Spleen (tissue), 11 donors: ENCODE results near the gene REXO4. TPM values are rescaled to one million over a fixed set of nuclear protein-coding genes. Genes with fewer than 3 reads are reported as not detected.

Experiments used
- DNase-seq: peaks from one replicate; pipeline ENCODE4 v3.0.0-alpha.2; 2020
- H3K27ac ChIP-seq, 8 donors: fragments of 200-600 bp; sonication (generic) in 7 of 8; 1 replicate in 4 of 8; 2 replicates in 4 of 8; pipeline versions ENCODE4 v1.5.0 to v1.8.0; 2016 to 2021; ENCODE audit warnings: inconsistent platforms in 4 of 8, mild to moderate bottlenecking in 4 of 8, moderate library complexity in 1 of 8
- H3K27me3 ChIP-seq, 7 donors: fragments of 200-600 bp; sonication (generic) in 6 of 7; replicated peaks in 1 of 7; 1 replicate in 4 of 7; 2 replicates in 3 of 7; pipeline versions ENCODE4 v1.5.0 to v1.8.0; 2016 to 2021; ENCODE audit warnings: inconsistent platforms in 3 of 7, mild to moderate bottlenecking in 1 of 7
- H3K36me3 ChIP-seq, 6 donors: fragments of 200-600 bp; sonication (generic) in 5 of 6; 1 replicate in 4 of 6; 2 replicates in 2 of 6; pipeline versions ENCODE4 v1.5.0 to v1.8.0; 2016 to 2021; ENCODE audit warnings: inconsistent platforms in 2 of 6
- H3K4me1 ChIP-seq, 6 donors: fragments of 200-600 bp; sonication (generic) in 5 of 6; 1 replicate in 3 of 6; 2 replicates in 3 of 6; pipeline versions ENCODE4 v1.5.0 to v1.8.0; 2016 to 2021; ENCODE audit warnings: inconsistent platforms in 3 of 6
- H3K4me3 ChIP-seq, 8 donors: fragments of 200-600 bp; sonication (generic) in 7 of 8; 1 replicate in 4 of 8; 2 replicates in 4 of 8; pipeline versions ENCODE4 v1.5.0 to v1.8.0; 2016 to 2021; ENCODE audit warnings: inconsistent platforms in 4 of 8, mild to moderate bottlenecking in 4 of 8, moderate library complexity in 2 of 8
- H3K9me3 ChIP-seq, 8 donors: fragments of 200-600 bp; sonication (generic) in 7 of 8; 1 replicate in 4 of 8; 2 replicates in 4 of 8; pipeline versions ENCODE4 v1.5.0 to v1.8.0; 2016 to 2021; ENCODE audit warnings: inconsistent platforms in 4 of 8
- CTCF ChIP-seq, 11 experiments: fragments of 200-600 bp in 7 of 11; fragments of 450-650 bp in 4 of 11; sonication (generic) in 4 of 11; IDR thresholded peaks in 8 of 11; conservative IDR thresholded peaks in 3 of 11; 1 replicate in 7 of 11; 2 replicates in 4 of 11; pipeline versions ENCODE4 v1.4.0 to v1.8.0; 2016 to 2021; ENCODE audit warnings: antibody characterized with exemption in 11 of 11, inconsistent platforms in 4 of 11, mild to moderate bottlenecking in 1 of 11
- POLR2A ChIP-seq, 3 donors: fragments of 450-650 bp; IDR thresholded peaks; one replicate each; pipeline ENCODE4 v1.5.1; 2017; ENCODE audit warnings: antibody characterized with exemption in 3 of 3, mild to moderate bottlenecking in 1 of 3
- POLR2AphosphoS5 ChIP-seq, 3 donors: sonication (generic); formaldehyde crosslinking; IDR thresholded peaks; one replicate each; pipeline ENCODE4 v1.5.1; 2017; ENCODE audit warnings: antibody characterized with exemption in 3 of 3
- WGBS, 5 donors: extraction: QIAGEN DNeasy Blood & Tissue Kit in 3 of 5; methylation state at CpG; one replicate each; pipeline versions ENCODE4 v1.1.5 to v1.1.7; 2013 to 2018; 5-methylcytosine and 5-hydroxymethylcytosine counted together
- intact Hi-C: fragments of 100-400 bp; cut with DNase I; formaldehyde crosslinking; loops from one replicate; pipeline ENCODE4 v1.15.0; 2023; ENCODE audit warnings: low total_unique reads
- polyA plus RNA-seq, 3 donors: library from polyadenylated mRNA; stranded (reverse); fragments of 200-250 nt; gene quantifications; one replicate each; pipeline ENCODE4 v1.2.1, GENCODE V29; 2013
- total RNA-seq, 7 donors: library from RNA; depleted of rRNA in 3 of 7; stranded (reverse); fragments of >200 nt in 3 of 7; fragmentation: NEBNext Ultra II Directional in 4 of 7; extraction: Animal tissue kit (Norgen Biotek cat#: 25700) in 4 of 7; gene quantifications; one replicate each; pipeline versions ENCODE4 v1.1.0 to v1.2.1, GENCODE V29; 2016 to 2021
- donor health status: healthy with polysubstance abuse.
- donor health status: DM: no; HTN: no; CAD: no; lungs with moderate emphysema.
- donor health status: DM: no; HTN: no; CAD: no.
- donor health status: Bipolar disorder and iron deficiency.
- donor health status: healthy.
- donor health status: DM: no; HTN: no; CAD: no.
- donor health status: DM: yes; HTN: yes; CAD: no.

The REXO4 gene
- total and polyA plus RNA-seq, 10 donors: 20.0 to 25.8 (median 22.6) TPM

- Histone ChIP-seq H3K36me3 (no peaks in the 10 kb centered on the region), H3K9me3 (no peaks in the 10 kb centered on the region), H3K27ac (no peak overlapping the region), H3K27me3 (peaks cover 0 to 58% (median 37%) of the 10 kb centered on the region in 7 donors), H3K4me1 (peaks cover 4 to 35% (median 16%) of the 10 kb centered on the region in 6 donors), H3K4me3 (no peak overlapping the region)
- TF ChIP-seq CTCF (IDR thresholded peaks at IDR 0.05 in 8 of 11, conservative IDR thresholded peaks at IDR 0.05 in 3 of 11) (no peak), POLR2AphosphoS5 (IDR thresholded peaks at IDR 0.05) (no peak), POLR2A (IDR thresholded peaks at IDR 0.05) (no peak)
- 82 to 93% (median 91%) methylated on average over 7 to 11 of the region's 11 CpGs for WGBS, 5 donors
- no peak for DNase-seq
- intact Hi-C loops: no loop called here
These were observed 8.2 kb upstream of the REXO4 start for GRCh38 chr9:133426011-133426410.

- no peak overlapping the region for H3K27ac ChIP-seq
- peaks cover 4 to 41% (median 20%) of the 10 kb centered on the region in 6 donors for H3K4me1 ChIP-seq
- no peaks in the 10 kb centered on the region for H3K36me3 ChIP-seq
- no peak for DNase-seq
- H3K27me3 ChIP-seq: peaks cover 0 to 58% (median 35%) of the 10 kb centered on the region in 7 donors
- WGBS, 5 donors: 86 to 93% (median 91%) methylated on average over 16 to 22 of the region's 22 CpGs
- H3K9me3 ChIP-seq: no peaks in the 10 kb centered on the region
- TF ChIP-seq POLR2A (IDR thresholded peaks at IDR 0.05) (no peak), POLR2AphosphoS5 (IDR thresholded peaks at IDR 0.05) (no peak), CTCF (IDR thresholded peaks at IDR 0.05 in 8 of 11, conservative IDR thresholded peaks at IDR 0.05 in 3 of 11) (no peak)
- intact Hi-C loops: no loop called here
- no peak overlapping the region for H3K4me3 ChIP-seq
These were observed 7.3 kb upstream of the REXO4 start for GRCh38 chr9:133425049-133425632.

- peaks cover 4 to 41% (median 16%) of the 10 kb centered on the region in 6 donors for H3K4me1 ChIP-seq
- DNase-seq: no peak
- peaks cover 0 to 49% (median 27%) of the 10 kb centered on the region in 7 donors for H3K27me3 ChIP-seq
- no peaks in the 10 kb centered on the region for H3K9me3 ChIP-seq
- intact Hi-C loops: no loop called here
- no peaks in the 10 kb centered on the region for H3K36me3 ChIP-seq
- TF ChIP-seq CTCF (IDR thresholded peaks at IDR 0.05 in 8 of 11, conservative IDR thresholded peaks at IDR 0.05 in 3 of 11) (no peak), POLR2AphosphoS5 (IDR thresholded peaks at IDR 0.05) (no peak), POLR2A (IDR thresholded peaks at IDR 0.05) (no peak)
- 84 to 94% (median 93%) methylated on average over 12 of the region's 12 CpGs for WGBS, 5 donors
- H3K27ac ChIP-seq: no peak overlapping the region
- no peak overlapping the region for H3K4me3 ChIP-seq
These were observed 6.4 kb upstream of the REXO4 start for GRCh38 chr9:133424187-133424586.

GRCh38 chr9:133423216-133423615 lies 5.4 kb upstream of the REXO4 start:
- intact Hi-C loops: no loop called here
- H3K9me3 ChIP-seq: no peaks in the 10 kb centered on the region
- peaks cover 3 to 40% (median 17%) of the 10 kb centered on the region in 6 donors for H3K4me1 ChIP-seq
- no peak overlapping the region for H3K27ac ChIP-seq
- no peak for TF ChIP-seq POLR2AphosphoS5 (IDR thresholded peaks at IDR 0.05)
- TF ChIP-seq POLR2A (IDR thresholded peaks at IDR 0.05): no peak
- TF ChIP-seq CTCF (IDR thresholded peaks at IDR 0.05 in 8 of 11, conservative IDR thresholded peaks at IDR 0.05 in 3 of 11): no peak
- WGBS, 5 donors: 51 to 87% (median 82%) methylated on average over 3 of the region's 3 CpGs
- H3K36me3 ChIP-seq: no peaks in the 10 kb centered on the region
- no peak overlapping the region for H3K4me3 ChIP-seq
- H3K27me3 ChIP-seq: peaks cover 0 to 39% (median 19%) of the 10 kb centered on the region in 7 donors
- DNase-seq: no peak
